Fibroblast of mammary gland (primary cell): ENCODE data around the gene DAND5.

Experiments used
- DNase-seq: peaks from one replicate; pipeline ENCODE4 v3.0.0-alpha.2; 2010; ENCODE audit warnings: low read depth
- H3K4me3 ChIP-seq: 2 replicates; pipeline ENCODE4 v1.5.1; 2011; ENCODE audit warnings: low read depth, mild to moderate bottlenecking, low read length, moderate library complexity; ENCODE audit not compliant: control insufficient read depth
- CTCF ChIP-seq: conservative IDR thresholded peaks from 2 replicates; pipeline ENCODE4 v1.5.1; 2011; ENCODE audit warnings: low read depth, low read length, inconsistent platforms; ENCODE audit not compliant: control insufficient read depth, insufficient read depth

The DAND5 gene

GRCh38 chr19:12990431-12990830, 21.1 kb downstream of the DAND5 start:
- DNase-seq: no peak
- H3K4me3 ChIP-seq: no peak overlapping the region
- TF ChIP-seq CTCF: no peak

GRCh38 chr19:12990853-12991252, 21.5 kb downstream of the DAND5 start:
- TF ChIP-seq CTCF: no peak
- H3K4me3 ChIP-seq: no peak overlapping the region
- DNase-seq: no peak

GRCh38 chr19:12991296-12991695, 21.9 kb downstream of the DAND5 start:
- no peak for TF ChIP-seq CTCF
- H3K4me3 ChIP-seq: no peak overlapping the region
- DNase-seq: no peak

GRCh38 chr19:12992729-12993128, 23.4 kb downstream of the DAND5 start:
- no peak for TF ChIP-seq CTCF
- DNase-seq: no peak
- H3K4me3 ChIP-seq: no peak overlapping the region

- TF ChIP-seq CTCF: no peak
- no peak overlapping the region for H3K4me3 ChIP-seq
- DNase-seq: no peak
These were observed 24.2 kb downstream of the DAND5 start for GRCh38 chr19:12993562-12993961.

GRCh38 chr19:12994701-12995595, 25.6 kb downstream of the DAND5 start, which contains the start of gene NFIX:
Gene NFIX, plus strand, starts transcription at chr19:12995475. Its CDS starts 363 bp downstream, at chr19:12995838.
- TF ChIP-seq CTCF: no peak
- no peak for DNase-seq
- H3K4me3 ChIP-seq: peak within 1 kb of the TSS; percentile 70
